PFSK-1 (cell line): ENCODE results near the gene ITGA1.

Experiments used
- FOXP2 ChIP-seq: optimal IDR thresholded peaks from 2 replicates; pipeline ENCODE3; 2011; ENCODE audit warnings: borderline replicate concordance, control low read depth, inconsistent platforms; ENCODE audit not compliant: insufficient read depth; ENCODE audit errors: extremely low read length, extremely low read depth
- POLR2AphosphoS5 ChIP-seq: IDR thresholded peaks from 2 replicates; pipeline ENCODE4 v1.6.1; 2012; ENCODE audit warnings: low read depth, mild to moderate bottlenecking, control low read depth, low read length, moderate library complexity
- SIN3A ChIP-seq: IDR thresholded peaks from 2 replicates; pipeline ENCODE4 v1.6.1; 2012; ENCODE audit warnings: mild to moderate bottlenecking, low read length, moderate library complexity, borderline replicate concordance; ENCODE audit not compliant: insufficient read depth
- TAF1 ChIP-seq: IDR thresholded peaks from 2 replicates; pipeline ENCODE4 v1.6.1; 2012; ENCODE audit warnings: low read length, control low read depth, borderline replicate concordance; ENCODE audit not compliant: insufficient read depth
- TF ChIP-seq, protein P1 (sequence below), 2 experiments: IDR thresholded peaks; 2 replicates each; pipeline versions ENCODE4 v1.6.1 to v1.8.0; 2011 to 2012; ENCODE audit warnings: low read depth in 2 of 2, low read length in 2 of 2, control low read depth in 1 of 2, inconsistent platforms in 1 of 2, mild to moderate bottlenecking in 1 of 2, moderate library complexity in 1 of 2; ENCODE audit not compliant: insufficient read depth in 1 of 2

DNA sequence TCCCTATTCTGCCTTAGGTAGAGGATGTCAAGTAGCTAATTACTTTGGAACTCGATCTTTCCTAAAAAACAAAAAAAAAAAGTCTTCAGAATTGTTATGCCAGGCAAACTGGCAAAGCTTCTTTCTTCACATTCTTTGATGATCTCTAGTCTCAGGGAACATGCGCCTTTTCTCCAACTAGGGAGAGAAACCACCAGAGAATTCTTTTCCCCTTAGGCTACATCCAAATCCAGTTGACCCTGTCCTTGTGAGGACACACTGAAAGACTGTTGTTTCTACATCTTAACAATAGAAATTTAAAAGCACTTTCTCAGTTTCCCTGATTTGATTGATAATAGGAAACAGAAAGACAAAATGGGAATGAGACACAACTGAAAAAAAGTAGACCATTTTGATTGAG lies 106.7 kb downstream of the ITGA1 start:
- TF ChIP-seq POLR2AphosphoS5: no peak
- no peak for TF ChIP-seq SIN3A
- TF ChIP-seq, protein P1, sequence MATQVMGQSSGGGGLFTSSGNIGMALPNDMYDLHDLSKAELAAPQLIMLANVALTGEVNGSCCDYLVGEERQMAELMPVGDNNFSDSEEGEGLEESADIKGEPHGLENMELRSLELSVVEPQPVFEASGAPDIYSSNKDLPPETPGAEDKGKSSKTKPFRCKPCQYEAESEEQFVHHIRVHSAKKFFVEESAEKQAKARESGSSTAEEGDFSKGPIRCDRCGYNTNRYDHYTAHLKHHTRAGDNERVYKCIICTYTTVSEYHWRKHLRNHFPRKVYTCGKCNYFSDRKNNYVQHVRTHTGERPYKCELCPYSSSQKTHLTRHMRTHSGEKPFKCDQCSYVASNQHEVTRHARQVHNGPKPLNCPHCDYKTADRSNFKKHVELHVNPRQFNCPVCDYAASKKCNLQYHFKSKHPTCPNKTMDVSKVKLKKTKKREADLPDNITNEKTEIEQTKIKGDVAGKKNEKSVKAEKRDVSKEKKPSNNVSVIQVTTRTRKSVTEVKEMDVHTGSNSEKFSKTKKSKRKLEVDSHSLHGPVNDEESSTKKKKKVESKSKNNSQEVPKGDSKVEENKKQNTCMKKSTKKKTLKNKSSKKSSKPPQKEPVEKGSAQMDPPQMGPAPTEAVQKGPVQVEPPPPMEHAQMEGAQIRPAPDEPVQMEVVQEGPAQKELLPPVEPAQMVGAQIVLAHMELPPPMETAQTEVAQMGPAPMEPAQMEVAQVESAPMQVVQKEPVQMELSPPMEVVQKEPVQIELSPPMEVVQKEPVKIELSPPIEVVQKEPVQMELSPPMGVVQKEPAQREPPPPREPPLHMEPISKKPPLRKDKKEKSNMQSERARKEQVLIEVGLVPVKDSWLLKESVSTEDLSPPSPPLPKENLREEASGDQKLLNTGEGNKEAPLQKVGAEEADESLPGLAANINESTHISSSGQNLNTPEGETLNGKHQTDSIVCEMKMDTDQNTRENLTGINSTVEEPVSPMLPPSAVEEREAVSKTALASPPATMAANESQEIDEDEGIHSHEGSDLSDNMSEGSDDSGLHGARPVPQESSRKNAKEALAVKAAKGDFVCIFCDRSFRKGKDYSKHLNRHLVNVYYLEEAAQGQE (IDR thresholded peaks at IDR 0.05; ENCODE audit: insufficient read depth in 1 of 2, low read depth in 2 of 2, low read length in 2 of 2): no peak
- TF ChIP-seq TAF1: no peak
- TF ChIP-seq FOXP2: no peak
